Small intestine (tissue), 7 donors: ENCODE data around the gene ARL2BP. TPM values are rescaled to one million over a fixed set of nuclear protein-coding genes. Genes with fewer than 3 reads are reported as not detected.
"Not testable (repeated sequence)": the region's sequence is repeated elsewhere in the genome, so short reads cannot be mapped to it uniquely, and the experiment has no call there.

Source experiments
- DNase-seq, 2 donors: peaks; one replicate each; pipeline versions ENCODE4 v3.0.0 to v3.0.0-alpha.2; 2013
- FAIRE-seq: peaks from 2 replicates; lab custom pipeline; 2012; peaks lifted over from hg19 to GRCh38; lab: Jason Lieb, UNC
- H3K27ac ChIP-seq, 3 donors: one replicate each; pipeline ENCODE4 v1.5.1; 2013; ENCODE audit warnings: low read length in 2 of 3, mild to moderate bottlenecking in 2 of 3, control low read depth in 1 of 3, inconsistent platforms in 1 of 3, low read depth in 1 of 3, moderate library complexity in 1 of 3
- H3K27me3 ChIP-seq, 3 donors: one replicate each; pipeline ENCODE4 v1.6.1; 2013; ENCODE audit warnings: low read length in 3 of 3, inconsistent platforms in 1 of 3; ENCODE audit not compliant: control insufficient read depth in 3 of 3, insufficient read depth in 3 of 3
- H3K36me3 ChIP-seq, 3 donors: one replicate each; pipeline ENCODE4 v1.6.1; 2013; ENCODE audit warnings: low read length in 3 of 3, inconsistent platforms in 1 of 3, low read depth in 1 of 3, mild to moderate bottlenecking in 1 of 3, moderate library complexity in 1 of 3; ENCODE audit not compliant: control insufficient read depth in 3 of 3, insufficient read depth in 2 of 3
- H3K4me1 ChIP-seq, 3 donors: one replicate each; pipeline ENCODE4 v1.6.1; 2013; ENCODE audit warnings: low read length in 2 of 3, inconsistent platforms in 1 of 3, low read depth in 1 of 3, mild to moderate bottlenecking in 1 of 3, moderate library complexity in 1 of 3; ENCODE audit not compliant: control insufficient read depth in 3 of 3, insufficient read depth in 2 of 3
- H3K4me3 ChIP-seq, 3 donors: one replicate each; pipeline ENCODE4 v1.5.1; 2013; ENCODE audit warnings: low read length in 3 of 3, control low read depth in 1 of 3, inconsistent platforms in 1 of 3, low read depth in 1 of 3, mild to moderate bottlenecking in 1 of 3, moderate library complexity in 1 of 3
- H3K9me3 ChIP-seq, 2 donors: one replicate each; pipeline ENCODE4 v1.6.1; 2013; ENCODE audit warnings: low read depth in 1 of 2, low read length in 1 of 2; ENCODE audit not compliant: control insufficient read depth in 2 of 2, insufficient read depth in 1 of 2
- whole genome bisulfite sequencing, 3 donors: extraction: QIAGEN DNeasy Blood & Tissue Kit; methylation state at CpG; one replicate each; pipeline ENCODE4 v1.1.7; 2013; 5-methylcytosine and 5-hydroxymethylcytosine counted together
- polyA plus RNA-seq, 4 donors: library from polyadenylated mRNA; stranded (reverse) in 3 of 4; unstranded in 1 of 4; fragments of 200-250 nt in 3 of 4; fragments of 120-200 nt in 1 of 4; gene quantifications; one replicate each; pipeline versions ENCODE4 v1.2.1 to v1.2.3, GENCODE V29; 2013
- donor health status: healthy with polysubstance abuse.
- donor health status: control.
- donor health status: control.
- donor health status: Bipolar disorder and iron deficiency.
- donor health status: healthy.

Gene ARL2BP
- polyA plus RNA-seq, 4 donors, result 18.8 to 40.9 (median 27.6) TPM

DNA sequence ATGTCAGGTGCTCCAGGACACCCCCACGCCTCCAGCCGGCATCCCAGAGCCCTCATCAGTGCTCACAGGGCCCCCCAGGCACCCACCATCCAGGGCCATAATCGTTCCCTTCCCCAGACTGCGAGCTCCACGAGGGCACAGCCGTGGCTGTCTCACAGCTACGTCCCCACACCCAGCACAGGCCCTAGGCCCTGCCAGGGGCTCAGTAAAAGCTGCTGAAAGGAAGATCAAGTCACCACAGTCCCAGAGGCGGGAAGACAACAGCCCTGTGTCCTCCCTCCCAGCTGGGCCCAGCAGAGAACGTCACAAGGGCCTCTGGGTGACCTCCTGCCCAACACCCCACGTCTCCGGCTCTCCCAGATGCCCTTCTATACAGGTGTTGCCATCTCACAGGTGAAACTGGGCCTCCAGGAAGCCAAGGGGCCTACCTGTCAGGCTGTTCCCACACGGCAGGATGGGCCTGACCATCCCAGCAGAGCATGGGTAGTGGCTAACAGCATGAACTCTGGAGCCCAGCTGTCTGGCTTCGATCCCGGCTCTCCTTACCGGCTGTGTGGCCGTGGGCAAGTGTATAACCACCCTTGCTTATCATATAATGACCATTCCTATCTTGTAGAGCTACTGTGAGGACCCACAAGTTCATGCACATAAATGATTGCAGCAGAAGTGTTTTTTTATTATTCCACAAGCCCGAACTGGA, 17.9 kb downstream of the ARL2BP start:
- FAIRE-seq (no peak), DNase-seq (peak; percentile 72 to 79)
- H3K36me3 ChIP-seq, result peaks cover 2 to 74% (median 7%) of the 10 kb centered on the region in 3 donors
- H3K27ac ChIP-seq, result peak overlapping the region in 1 of 3 donors; percentile 97
- peaks cover 0 to 69% (median 10%) of the 10 kb centered on the region in 3 donors for H3K4me1 ChIP-seq
- H3K27me3 ChIP-seq, result no peaks in the 10 kb centered on the region
- H3K4me3 ChIP-seq, result no peak overlapping the region
- WGBS, 3 donors, result 51 to 76% (median 54%) methylated on average over 16 to 17 of the region's 17 CpGs
- no peaks in the 10 kb centered on the region for H3K9me3 ChIP-seq

DNA sequence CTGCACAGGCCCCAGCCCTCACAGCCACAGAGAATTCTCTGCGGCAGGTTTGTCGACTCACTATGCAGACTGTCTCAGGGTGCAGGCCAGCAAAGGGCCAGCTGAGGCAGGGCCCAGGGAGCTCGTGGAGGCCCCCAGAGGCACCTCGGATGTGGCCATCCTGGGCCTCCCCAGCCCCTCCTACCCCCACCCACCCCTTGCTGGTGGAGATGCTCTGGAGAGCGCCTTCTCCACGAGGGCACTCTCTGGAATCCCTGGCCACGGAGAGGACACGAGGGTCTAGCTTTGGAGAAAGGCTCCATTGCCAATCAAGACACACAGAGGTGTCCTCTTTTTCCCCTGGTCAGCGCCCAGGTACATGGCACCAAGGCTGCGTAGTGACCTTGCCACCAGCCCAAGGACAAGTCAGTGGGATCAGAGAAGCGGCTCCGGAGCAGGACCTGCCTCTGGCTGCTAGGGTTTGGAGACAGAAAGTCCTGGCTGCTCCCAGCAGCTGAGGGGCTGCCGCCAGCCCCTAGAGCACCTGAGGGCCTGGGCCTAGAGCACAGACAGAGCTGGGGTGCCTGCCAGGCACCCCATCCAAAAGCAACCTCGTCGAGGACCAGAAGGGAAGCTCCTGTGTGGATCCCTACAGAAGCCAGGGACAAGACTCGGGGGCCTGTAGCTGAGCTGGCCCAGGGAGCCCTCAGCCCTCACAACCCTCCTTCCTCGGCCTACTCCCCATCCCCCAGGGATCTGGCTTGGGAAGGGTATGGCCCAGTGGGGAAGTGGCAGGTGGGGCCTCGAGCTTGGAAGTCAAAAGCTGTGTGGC, 18.7 kb downstream of the ARL2BP start:
- H3K4me3 ChIP-seq, result no peak overlapping the region
- peaks cover 2 to 67% (median 4%) of the 10 kb centered on the region in 3 donors for H3K36me3 ChIP-seq
- FAIRE-seq (no peak), DNase-seq (no peak)
- H3K4me1 ChIP-seq, result peaks cover 0 to 76% (median 13%) of the 10 kb centered on the region in 3 donors
- peak overlapping the region in 2 of 3 donors; percentile 22 to 97 for H3K27ac ChIP-seq
- no peaks in the 10 kb centered on the region for H3K9me3 ChIP-seq
- WGBS, 3 donors, result 82 to 88% (median 85%) methylated on average over 17 to 18 of the region's 18 CpGs
- no peaks in the 10 kb centered on the region for H3K27me3 ChIP-seq

DNA sequence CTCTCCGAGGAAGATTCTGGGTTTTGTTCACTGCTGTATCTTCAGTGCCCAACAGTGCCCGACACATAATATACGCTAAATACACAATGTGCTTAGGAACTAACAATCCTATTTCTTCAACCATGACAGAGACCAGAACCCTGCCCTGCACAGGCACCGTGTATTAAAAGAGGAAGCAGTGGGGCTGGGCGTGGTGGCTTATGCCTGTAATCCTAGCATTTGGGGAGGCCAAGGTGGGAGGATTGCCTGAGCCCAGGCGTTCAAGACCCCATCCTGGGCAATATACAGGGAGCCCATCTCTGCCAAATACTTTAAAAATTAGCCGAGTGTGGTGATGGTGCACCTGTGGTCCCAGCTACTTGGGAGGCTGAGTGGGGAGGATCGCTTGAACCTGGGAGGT, 19.3 kb downstream of the ARL2BP start:
- H3K4me1 ChIP-seq, result peaks cover 2 to 79% (median 13%) of the 10 kb centered on the region in 3 donors
- DNase-seq, result no peak
- 81 to 85% (median 81%) methylated on average over 8 of the region's 8 CpGs for WGBS, 3 donors
- H3K27ac ChIP-seq, result peak overlapping the region; percentile 22 to 97 (median 97)
- no peak overlapping the region for H3K4me3 ChIP-seq
- FAIRE-seq, result no peak
- peaks cover 2 to 62% (median 4%) of the 10 kb centered on the region in 3 donors for H3K36me3 ChIP-seq
- H3K27me3 ChIP-seq, result no peaks in the 10 kb centered on the region
- no peaks in the 10 kb centered on the region for H3K9me3 ChIP-seq

DNA sequence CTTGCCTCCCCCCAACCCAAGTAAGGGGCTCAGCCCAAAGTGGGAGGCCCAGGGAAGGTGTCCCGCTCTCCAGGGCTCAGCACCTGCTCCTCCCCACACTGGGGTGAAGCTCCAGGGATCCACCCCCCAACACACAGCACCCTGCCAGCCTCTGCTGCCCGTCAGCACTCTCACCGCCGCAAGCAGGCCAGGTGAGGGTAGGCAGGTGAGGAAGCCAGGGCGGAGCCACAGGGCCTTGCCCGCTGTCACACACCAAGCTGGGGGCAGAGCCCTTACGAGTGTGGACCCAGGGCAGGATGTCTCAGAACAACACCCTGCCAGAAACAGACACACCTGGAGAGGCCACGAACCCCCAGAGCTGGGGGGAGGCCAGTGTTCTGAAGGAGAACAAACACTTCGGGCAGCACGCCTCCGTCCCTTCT, 19.9 kb downstream of the ARL2BP start:
- Histone ChIP-seq H3K27ac (peak overlapping the region; percentile 83 to 97 (median 97)), H3K4me1 (peaks cover 3 to 84% (median 13%) of the 10 kb centered on the region in 3 donors), H3K36me3 (peaks cover 2 to 60% (median 4%) of the 10 kb centered on the region in 3 donors), H3K9me3 (no peaks in the 10 kb centered on the region), H3K27me3 (no peaks in the 10 kb centered on the region), H3K4me3 (no peak overlapping the region)
- WGBS, 3 donors, result 19 to 61% (median 40%) methylated on average over 11 of the region's 11 CpGs
- FAIRE-seq (no peak), DNase-seq (peak; percentile 84 to 90)

DNA sequence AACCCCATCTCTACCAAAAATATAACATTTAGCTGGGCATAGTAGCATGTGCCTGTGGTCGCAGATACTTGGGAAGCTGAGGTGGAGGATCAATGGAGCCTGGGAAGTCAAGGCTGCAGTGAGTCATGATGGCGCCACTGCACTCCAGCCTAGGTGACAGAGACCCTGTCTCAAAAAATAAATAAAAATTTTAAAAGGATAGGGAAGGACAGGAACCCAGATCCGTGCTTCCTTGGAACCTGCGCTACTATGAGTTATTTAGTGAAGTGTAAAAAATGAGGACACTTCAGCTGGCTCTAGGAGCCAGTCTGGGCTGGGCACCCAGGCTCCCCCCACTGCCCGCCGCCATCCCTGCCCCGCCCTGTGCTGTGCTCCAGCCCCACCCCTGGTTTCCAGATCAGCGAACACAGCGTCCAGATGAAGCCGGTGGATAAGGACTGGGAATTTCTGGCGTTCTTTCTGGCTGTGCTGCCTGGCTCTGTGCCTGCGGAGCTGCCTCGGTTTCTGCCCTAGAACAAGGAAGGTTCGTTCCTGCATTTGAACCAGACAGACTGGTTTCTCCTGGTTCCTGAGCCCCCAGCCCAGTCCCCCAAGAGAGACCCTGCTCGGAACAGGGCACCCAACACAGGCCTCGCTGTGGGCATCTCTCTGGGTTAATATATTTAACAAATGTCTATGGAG, 20.9 kb downstream of the ARL2BP start:
- 14 to 53% (median 23%) methylated on average over 16 of the region's 16 CpGs for whole genome bisulfite sequencing, 3 donors
- H3K4me1 ChIP-seq, result peaks cover 3 to 90% (median 13%) of the 10 kb centered on the region in 3 donors
- H3K36me3 ChIP-seq, result peaks cover 0 to 58% (median 0%) of the 10 kb centered on the region in 3 donors
- H3K27ac ChIP-seq, result peak overlapping the region; percentile 96 to 97 (median 97)
- H3K4me3 ChIP-seq, result peak overlapping the region in 1 of 3 donors; percentile 21
- DNase-seq (peak; percentile 81 to 97), FAIRE-seq (no peak)
- no peaks in the 10 kb centered on the region for H3K27me3 ChIP-seq
- no peaks in the 10 kb centered on the region for H3K9me3 ChIP-seq

DNA sequence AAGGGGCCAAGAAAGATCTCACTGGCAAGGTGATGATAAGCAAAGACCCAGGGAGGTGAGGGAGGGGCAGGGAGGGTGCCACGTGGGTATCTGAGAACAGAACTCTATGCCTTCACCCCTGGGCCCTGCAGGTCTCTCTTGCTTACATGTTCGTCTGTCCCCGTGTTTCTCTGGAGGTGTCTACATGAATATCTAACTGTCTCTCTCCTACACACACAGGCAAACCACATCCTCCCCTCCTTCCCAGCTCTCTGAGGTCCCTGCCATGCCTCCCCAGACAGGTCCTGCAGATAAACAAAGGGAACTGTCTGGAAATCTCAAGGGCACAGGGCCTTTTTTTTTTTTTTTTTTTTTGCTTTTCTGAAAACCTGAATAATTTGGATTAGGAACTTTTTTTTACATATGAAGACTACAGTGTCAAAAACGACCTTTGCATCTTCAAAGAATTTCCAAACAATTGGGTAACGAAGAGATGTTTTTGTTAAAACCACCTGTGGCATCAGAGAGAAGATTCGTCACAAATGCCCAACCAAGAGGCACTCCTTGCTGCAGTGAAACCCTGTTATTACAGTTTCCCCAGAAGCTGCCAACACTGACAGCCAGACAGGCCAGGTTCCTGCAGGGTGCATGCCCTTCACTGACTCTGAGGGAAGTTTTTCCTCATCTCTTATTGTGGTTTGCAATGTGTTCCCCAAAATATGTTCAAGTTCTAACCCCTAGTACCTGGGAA, 21.6 kb downstream of the ARL2BP start:
- Histone ChIP-seq H3K27ac (peak overlapping the region; percentile 96 to 97 (median 97)), H3K36me3 (peaks cover 0 to 54% (median 0%) of the 10 kb centered on the region in 3 donors), H3K9me3 (no peaks in the 10 kb centered on the region), H3K4me3 (peak overlapping the region in 1 of 3 donors; percentile 21), H3K27me3 (no peaks in the 10 kb centered on the region), H3K4me1 (peaks cover 3 to 94% (median 13%) of the 10 kb centered on the region in 3 donors)
- DNase-seq (peak; percentile 44 to 81), FAIRE-seq (no peak)
- WGBS, 3 donors, result 17 to 37% (median 24%) methylated on average over 6 of the region's 6 CpGs

DNA sequence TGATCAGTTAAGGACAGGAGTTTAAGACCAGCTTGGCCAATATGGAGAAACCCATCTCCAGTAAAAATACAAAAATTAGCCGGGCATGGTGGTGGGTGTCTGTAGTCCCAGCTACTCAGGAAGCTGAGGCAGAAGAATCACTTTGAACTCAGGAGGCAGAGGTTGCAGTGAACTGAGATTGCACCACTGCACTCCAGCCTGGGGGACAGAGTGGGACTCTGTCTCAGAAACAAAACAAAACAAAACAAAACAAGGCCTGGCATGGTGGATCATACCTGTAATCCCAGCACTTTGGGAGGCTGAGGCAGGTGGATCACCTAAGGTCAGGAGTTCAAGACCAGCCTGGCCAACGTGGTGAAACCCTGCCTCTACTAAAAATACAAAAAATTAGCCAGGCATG, 22.3 kb downstream of the ARL2BP start:
- not testable (repeated sequence) for H3K4me3 ChIP-seq, FAIRE-seq, H3K27me3 ChIP-seq, H3K9me3 ChIP-seq, DNase-seq
- H3K27ac ChIP-seq, result peak overlapping the region; percentile 79 to 97 (median 96)
- 36 to 52% (median 43%) methylated on average over 2 of the region's 2 CpGs for WGBS, 3 donors
- peaks cover 0 to 57% (median 0%) of the 10 kb centered on the region in 3 donors for H3K36me3 ChIP-seq
- peaks cover 3 to 96% (median 13%) of the 10 kb centered on the region in 3 donors for H3K4me1 ChIP-seq
